DMS79 (cell line): ENCODE results near the gene SPATA20.

ENCODE experiments used
- DNase-seq: peaks from one replicate; lab custom pipeline; 2025; lab: John Stamatoyannopoulos, UW

SPATA20 gene

GRCh38 chr17:50540560-50541401 lies 6.2 kb upstream of the SPATA20 start:
- DNase-seq, result no peak

- no peak for DNase-seq
These were observed 5.6 kb upstream of the SPATA20 start for GRCh38 chr17:50541402-50541715.

GRCh38 chr17:50541716-50542688 lies 5.0 kb upstream of the SPATA20 start:
- DNase-seq, result peak; percentile 36

GRCh38 chr17:50542795-50543774 lies 3.9 kb upstream of the SPATA20 start:
- no peak for DNase-seq

- no peak for DNase-seq
These were observed 2.5 kb upstream of the SPATA20 start for GRCh38 chr17:50544516-50544915.

GRCh38 chr17:50545311-50545710 lies 1.7 kb upstream of the SPATA20 start:
- DNase-seq, result no peak

GRCh38 chr17:50546701-50547034 lies 306 bp upstream of the SPATA20 start:
- no peak for DNase-seq

GRCh38 chr17:50547736-50548083 lies 736 bp downstream of the SPATA20 start:
- DNase-seq, result no peak

GRCh38 chr17:50548831-50549230 lies 1.9 kb downstream of the SPATA20 start:
- DNase-seq, result no peak

GRCh38 chr17:50549256-50549941 lies 2.4 kb downstream of the SPATA20 start:
- no peak for DNase-seq

- DNase-seq, result no peak
These were observed 3.0 kb downstream of the SPATA20 start for GRCh38 chr17:50549969-50550368.

GRCh38 chr17:50550661-50551432 lies 3.9 kb downstream of the SPATA20 start:
- no peak for DNase-seq

GRCh38 chr17:50551433-50551815 lies 4.5 kb downstream of the SPATA20 start:
- DNase-seq, result no peak

- no peak for DNase-seq
These were observed 4.9 kb downstream of the SPATA20 start for GRCh38 chr17:50551884-50552283.

- DNase-seq, result no peak
These were observed 7.2 kb downstream of the SPATA20 start for GRCh38 chr17:50554201-50554600.

- peak; percentile 81 for DNase-seq
These were observed 9.8 kb downstream of the SPATA20 start for GRCh38 chr17:50556803-50557202.

GRCh38 chr17:50557630-50558029 lies 10.7 kb downstream of the SPATA20 start:
- no peak for DNase-seq

GRCh38 chr17:50558091-50558490 lies 11.1 kb downstream of the SPATA20 start:
- peak; percentile 66 for DNase-seq

GRCh38 chr17:50558581-50558940 lies 11.6 kb downstream of the SPATA20 start:
- DNase-seq, result no peak

- no peak for DNase-seq
These were observed 12.1 kb downstream of the SPATA20 start for GRCh38 chr17:50558941-50559614.
